ENCODE data around the gene DEFB110. TPM values are rescaled to one million over a fixed set of nuclear protein-coding genes. Genes with fewer than 3 reads are reported as not detected.
A peak's percentile ranks its signal among the peaks of the same experiment; 100 is the strongest.

The DEFB110 gene
- total RNA-seq = not detected
- polyA plus RNA-seq (2013, experiment 1 of 2) = not detected
- not detected for polyA plus RNA-seq (2013, experiment 2 of 2)
- long read RNA-seq, experiment 1 = 0 reads
- long read RNA-seq, experiment 2 = 0 reads
- long read RNA-seq, experiment 3 = 0 reads
- long read RNA-seq, experiment 4 = 0 reads

DNA sequence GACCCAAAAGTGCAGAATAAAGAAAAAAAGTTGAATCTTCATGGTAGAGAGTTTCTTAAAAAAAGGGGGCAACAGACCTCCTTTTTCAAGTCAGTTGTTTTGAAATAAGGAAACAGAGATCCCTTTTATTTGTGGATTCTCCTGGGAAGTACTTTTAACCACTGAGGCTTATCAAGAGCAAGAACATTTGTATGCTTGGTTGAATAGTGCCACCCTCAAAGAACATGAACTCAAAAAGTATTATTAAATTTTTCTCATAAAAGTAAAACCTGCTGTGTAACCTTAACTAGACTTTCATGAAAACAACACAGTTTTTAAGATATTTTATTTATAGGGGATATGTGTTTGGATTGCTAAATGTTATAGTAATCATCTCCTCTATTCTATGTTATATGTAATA lies at the start of gene DEFB110:
Gene DEFB110 (minus strand): TSS at position 101 of the 400 bp plus-strand sequence. CDS start 59 bp downstream, at position 42.
- TF ChIP-seq CTCF (conservative IDR thresholded peaks at IDR 0.05) = no peak
- Histone ChIP-seq H3K4me1 (ENCODE audit: control insufficient read depth, insufficient read depth, low read length) (no peaks in the 10 kb centered on the region), H3K9me3 (ENCODE audit: control insufficient read depth, low read length) (no peaks in the 10 kb centered on the region), H3K27me3 (ENCODE audit: control insufficient read depth, insufficient read depth, low read length, poor library complexity, severe bottlenecking) (no peaks in the 10 kb centered on the region), H3K27ac (ENCODE audit: low read depth, low read length) (no peak within 1 kb of the TSS), H3K36me3 (ENCODE audit: control insufficient read depth, insufficient read depth, low read length) (no peaks in the 10 kb centered on the region), H3K9ac (ENCODE audit: extremely low read depth, low read length, poor library complexity, severe bottlenecking) (no peak within 1 kb of the TSS), H3K4me3 (ENCODE audit: low read length) (no peak within 1 kb of the TSS)
- Mint-ChIP-seq H3K9me3 (no peaks in the 10 kb centered on the region), H3K4me1 (no peaks in the 10 kb centered on the region), H3K27me3 (ENCODE audit: insufficient read depth) (no peaks in the 10 kb centered on the region), H3K27ac (no peak within 1 kb of the TSS), H3K36me3 (ENCODE audit: low read depth) (no peaks in the 10 kb centered on the region), H3K4me3 (no peak within 1 kb of the TSS)
- no peak for DNase-seq

- Histone ChIP-seq H3K4me1 (ENCODE audit: control insufficient read depth, insufficient read depth, low read length) (no peaks in the 10 kb centered on the region), H3K27me3 (ENCODE audit: control insufficient read depth, insufficient read depth, low read length, poor library complexity, severe bottlenecking) (no peaks in the 10 kb centered on the region), H3K9me3 (ENCODE audit: control insufficient read depth, low read length) (no peaks in the 10 kb centered on the region), H3K36me3 (ENCODE audit: control insufficient read depth, insufficient read depth, low read length) (no peaks in the 10 kb centered on the region), H3K4me3 (ENCODE audit: low read length) (no peak overlapping the region), H3K9ac (ENCODE audit: extremely low read depth, low read length, poor library complexity, severe bottlenecking) (no peak overlapping the region), H3K27ac (ENCODE audit: low read depth, low read length) (no peak overlapping the region)
- WGBS, 2 experiments (ENCODE audit: insufficient coverage in 1 of 2, insufficient read length in 1 of 2) = 89 to 100% methylated on average over 1 to 2 of the region's 2 CpGs
- Mint-ChIP-seq H3K4me1 (no peaks in the 10 kb centered on the region), H3K9me3 (no peaks in the 10 kb centered on the region), H3K36me3 (ENCODE audit: low read depth) (no peaks in the 10 kb centered on the region), H3K27me3 (ENCODE audit: insufficient read depth) (no peaks in the 10 kb centered on the region), H3K4me3 (no peak overlapping the region), H3K27ac (no peak overlapping the region)
- TF ChIP-seq CTCF (conservative IDR thresholded peaks at IDR 0.05) = no peak
- no peak for DNase-seq
These were observed 48.3 kb upstream of the DEFB110 start for GRCh38 chr6:50070101-50070500.

- H3K27ac Mint-ChIP-seq = no peak overlapping the region
- H3K9me3 Mint-ChIP-seq = no peaks in the 10 kb centered on the region
- H3K4me3 Mint-ChIP-seq = no peak overlapping the region
- H3K27ac ChIP-seq (ENCODE audit: low read depth, low read length) = no peak overlapping the region
- no peaks in the 10 kb centered on the region for H3K4me1 ChIP-seq (ENCODE audit: control insufficient read depth, insufficient read depth, low read length)
- no peak overlapping the region for H3K4me3 ChIP-seq (ENCODE audit: low read length)
- H3K27me3 Mint-ChIP-seq (ENCODE audit: insufficient read depth) = no peaks in the 10 kb centered on the region
- H3K27me3 ChIP-seq (ENCODE audit: control insufficient read depth, insufficient read depth, low read length, poor library complexity, severe bottlenecking) = no peaks in the 10 kb centered on the region
- peak; percentile 52 for DNase-seq
- H3K9ac ChIP-seq (ENCODE audit: extremely low read depth, low read length, poor library complexity, severe bottlenecking) = no peak overlapping the region
- TF ChIP-seq CTCF (conservative IDR thresholded peaks at IDR 0.05) = peak; percentile 84
- no peaks in the 10 kb centered on the region for H3K4me1 Mint-ChIP-seq
- WGBS, 2 experiments (ENCODE audit: insufficient coverage in 1 of 2, insufficient read length in 1 of 2) = 0% methylated on average over 2 of the region's 2 CpGs; no CpG with 5 or more reads in 1 of the 2 experiments
- H3K36me3 ChIP-seq (ENCODE audit: control insufficient read depth, insufficient read depth, low read length) = no peaks in the 10 kb centered on the region
- no peaks in the 10 kb centered on the region for H3K9me3 ChIP-seq (ENCODE audit: control insufficient read depth, low read length)
- no peaks in the 10 kb centered on the region for H3K36me3 Mint-ChIP-seq (ENCODE audit: low read depth)
These were observed 40.3 kb upstream of the DEFB110 start for GRCh38 chr6:50062051-50062450.

All from endodermal cell (in vitro differentiated cells).